IPS-NIHi7 (cell line): ENCODE data around the gene SSH3.
A peak's percentile ranks its signal among the peaks of the same experiment; 100 is the strongest.

Experiments used
- DNase-seq: peaks from one replicate; pipeline ENCODE4 v3.0.0; 2012; ENCODE audit warnings: mixed read lengths; ENCODE audit errors: extremely low spot score

Gene SSH3

GRCh38 chr11:67280341-67280787, 23.0 kb upstream of the SSH3 start:
- no peak for DNase-seq

- DNase-seq: no peak
Measured at GRCh38 chr11:67280788-67281551, 22.4 kb upstream of the SSH3 start.

GRCh38 chr11:67281552-67282150, 21.7 kb upstream of the SSH3 start:
- DNase-seq: no peak

DNA sequence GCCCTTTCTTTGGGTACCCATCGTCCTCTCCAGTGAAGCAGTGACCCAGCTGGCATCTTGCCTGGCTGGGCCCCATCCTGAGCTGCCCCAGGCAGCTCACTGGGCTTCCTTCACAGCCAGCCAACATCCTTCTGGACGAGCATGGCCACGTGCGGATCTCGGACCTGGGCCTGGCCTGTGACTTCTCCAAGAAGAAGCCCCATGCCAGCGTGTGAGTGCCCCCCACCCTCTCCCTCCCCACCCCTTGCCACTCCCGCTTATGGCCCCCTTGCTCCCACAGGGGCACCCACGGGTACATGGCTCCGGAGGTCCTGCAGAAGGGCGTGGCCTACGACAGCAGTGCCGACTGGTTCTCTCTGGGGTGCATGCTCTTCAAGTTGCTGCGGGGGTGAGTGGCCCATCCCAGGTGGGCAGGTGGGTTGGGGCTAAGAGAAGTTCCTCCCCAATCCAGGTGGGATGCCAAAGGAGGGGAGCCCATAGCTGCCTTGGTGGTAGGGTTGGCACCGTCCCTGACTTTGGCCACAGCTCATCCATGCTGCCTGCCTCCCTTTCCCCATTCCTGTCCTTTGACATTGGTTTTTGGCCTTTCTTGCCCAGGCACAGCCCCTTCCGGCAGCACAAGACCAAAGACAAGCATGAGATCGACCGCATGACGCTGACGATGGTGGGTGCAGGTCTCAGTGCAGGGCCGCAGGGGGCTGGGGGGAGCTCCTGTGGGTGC, 21.0 kb upstream of the SSH3 start:
- no peak for DNase-seq

GRCh38 chr11:67282876-67283371, 20.4 kb upstream of the SSH3 start:
- no peak for DNase-seq

DNA sequence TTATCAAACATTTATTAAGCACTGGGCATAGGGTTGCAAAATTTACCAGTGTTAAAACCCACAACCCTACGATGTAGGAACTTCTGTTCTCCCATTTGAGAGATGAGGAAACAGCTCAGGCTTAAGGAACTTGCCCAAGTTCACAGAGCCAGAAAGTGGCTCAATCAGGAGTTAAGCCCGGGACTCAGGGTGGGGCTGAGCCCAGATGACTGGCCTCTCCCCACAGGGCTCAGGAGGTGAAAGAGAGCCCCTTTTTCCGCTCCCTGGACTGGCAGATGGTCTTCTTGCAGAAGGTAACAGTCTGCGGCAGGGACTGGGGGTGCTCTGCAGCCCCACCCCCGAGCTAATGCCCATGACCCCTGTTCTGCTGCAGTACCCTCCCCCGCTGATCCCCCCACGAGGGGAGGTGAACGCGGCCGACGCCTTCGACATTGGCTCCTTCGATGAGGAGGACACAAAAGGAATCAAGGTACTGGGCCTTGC, 19.8 kb upstream of the SSH3 start:
- no peak for DNase-seq

DNA sequence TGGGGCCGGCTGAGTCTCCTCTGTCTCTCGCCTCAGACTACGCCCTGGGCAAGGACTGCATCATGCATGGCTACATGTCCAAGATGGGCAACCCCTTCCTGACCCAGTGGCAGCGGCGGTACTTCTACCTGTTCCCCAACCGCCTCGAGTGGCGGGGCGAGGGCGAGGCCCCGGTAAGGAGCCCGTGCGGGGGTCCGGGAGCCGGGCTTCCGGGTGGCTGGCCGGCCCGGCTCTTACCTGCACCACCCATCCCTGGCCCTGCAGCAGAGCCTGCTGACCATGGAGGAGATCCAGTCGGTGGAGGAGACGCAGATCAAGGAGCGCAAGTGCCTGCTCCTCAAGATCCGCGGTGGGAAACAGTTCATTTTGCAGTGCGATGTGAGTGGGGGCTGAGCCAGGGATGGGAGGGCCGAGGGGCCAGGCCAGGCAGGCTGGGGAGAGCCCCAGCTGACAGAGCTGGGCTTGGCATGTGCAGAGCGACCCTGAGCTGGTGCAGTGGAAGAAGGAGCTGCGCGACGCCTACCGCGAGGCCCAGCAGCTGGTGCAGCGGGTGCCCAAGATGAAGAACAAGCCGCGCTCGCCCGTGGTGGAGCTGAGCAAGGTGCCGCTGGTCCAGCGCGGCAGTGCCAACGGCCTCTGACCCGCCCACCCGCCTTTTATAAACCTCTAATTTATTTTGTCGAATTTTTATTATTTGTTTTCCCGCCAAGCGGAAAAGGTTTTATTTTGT, 18.4 kb upstream of the SSH3 start:
- no peak for DNase-seq

DNA sequence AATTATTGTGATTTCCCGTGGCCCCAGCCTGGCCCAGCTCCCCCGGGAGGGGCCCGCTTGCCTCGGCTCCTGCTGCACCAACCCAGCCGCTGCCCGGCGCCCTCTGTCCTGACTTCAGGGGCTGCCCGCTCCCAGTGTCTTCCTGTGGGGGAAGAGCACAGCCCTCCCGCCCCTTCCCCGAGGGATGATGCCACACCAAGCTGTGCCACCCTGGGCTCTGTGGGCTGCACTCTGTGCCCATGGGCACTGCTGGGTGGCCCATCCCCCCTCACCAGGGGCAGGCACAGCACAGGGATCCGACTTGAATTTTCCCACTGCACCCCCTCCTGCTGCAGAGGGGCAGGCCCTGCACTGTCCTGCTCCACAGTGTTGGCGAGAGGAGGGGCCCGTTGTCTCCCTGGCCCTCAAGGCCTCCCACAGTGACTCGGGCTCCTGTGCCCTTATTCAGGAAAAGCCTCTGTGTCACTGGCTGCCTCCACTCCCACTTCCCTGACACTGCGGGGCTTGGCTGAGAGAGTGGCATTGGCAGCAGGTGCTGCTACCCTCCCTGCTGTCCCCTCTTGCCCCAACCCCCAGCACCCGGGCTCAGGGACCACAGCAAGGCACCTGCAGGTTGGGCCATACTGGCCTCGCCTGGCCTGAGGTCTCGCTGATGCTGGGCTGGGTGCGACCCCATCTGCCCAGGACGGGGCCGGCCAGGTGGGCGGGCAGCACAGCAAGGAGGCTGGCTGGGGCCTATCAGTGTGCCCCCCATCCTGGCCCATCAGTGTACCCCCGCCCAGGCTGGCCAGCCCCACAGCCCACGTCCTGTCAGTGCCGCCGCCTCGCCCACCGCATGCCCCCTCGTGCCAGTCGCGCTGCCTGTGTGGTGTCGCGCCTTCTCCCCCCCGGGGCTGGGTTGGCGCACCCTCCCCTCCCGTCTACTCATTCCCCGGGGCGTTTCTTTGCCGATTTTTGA, 17.5 kb upstream of the SSH3 start:
- DNase-seq: no peak

GRCh38 chr11:67286621-67287333, 16.6 kb upstream of the SSH3 start:
- DNase-seq: no peak

- DNase-seq: no peak
Measured at GRCh38 chr11:67287355-67288197, 15.8 kb upstream of the SSH3 start.

- no peak for DNase-seq
Measured at GRCh38 chr11:67288198-67288451, 15.2 kb upstream of the SSH3 start.

DNA sequence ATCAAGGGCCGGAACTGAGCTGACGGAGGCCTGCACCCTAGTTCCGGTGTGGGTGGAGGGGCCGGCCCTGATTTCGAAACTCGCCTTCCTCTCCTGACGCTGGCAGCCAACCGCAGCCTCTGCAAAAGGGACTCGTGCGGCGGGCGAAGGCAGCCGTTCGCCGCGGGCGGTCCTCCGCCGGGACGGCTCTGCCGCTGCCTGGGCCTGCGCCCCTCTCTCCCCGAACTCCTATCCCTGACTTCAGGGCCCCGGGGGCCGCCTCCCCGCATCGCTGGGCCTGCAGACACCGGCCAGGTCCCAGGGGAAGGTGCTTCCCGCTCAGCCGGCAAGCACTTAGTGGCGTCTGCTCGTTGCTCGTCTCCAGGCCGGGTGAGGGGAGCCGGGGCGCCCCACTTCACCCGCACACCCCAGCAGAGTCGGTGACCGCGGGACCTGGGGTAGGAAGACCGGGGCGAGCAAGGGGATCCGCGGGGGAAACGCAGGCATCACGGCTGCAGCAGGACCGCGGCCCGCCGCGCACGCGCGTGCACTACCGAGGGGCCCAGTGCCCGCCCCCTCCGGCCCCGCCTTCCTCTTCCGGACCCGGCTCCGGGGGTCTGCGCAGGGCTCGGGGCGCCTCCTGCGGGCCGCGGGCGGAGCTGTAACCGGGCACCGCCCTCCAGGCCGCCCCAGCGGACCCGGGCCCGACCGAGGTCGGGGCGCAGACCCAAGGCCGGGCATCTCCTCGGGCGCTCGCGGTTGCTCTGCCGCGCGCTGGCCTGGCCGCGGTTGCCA, 14.7 kb upstream of the SSH3 start:
- peak; percentile 89 for DNase-seq

DNA sequence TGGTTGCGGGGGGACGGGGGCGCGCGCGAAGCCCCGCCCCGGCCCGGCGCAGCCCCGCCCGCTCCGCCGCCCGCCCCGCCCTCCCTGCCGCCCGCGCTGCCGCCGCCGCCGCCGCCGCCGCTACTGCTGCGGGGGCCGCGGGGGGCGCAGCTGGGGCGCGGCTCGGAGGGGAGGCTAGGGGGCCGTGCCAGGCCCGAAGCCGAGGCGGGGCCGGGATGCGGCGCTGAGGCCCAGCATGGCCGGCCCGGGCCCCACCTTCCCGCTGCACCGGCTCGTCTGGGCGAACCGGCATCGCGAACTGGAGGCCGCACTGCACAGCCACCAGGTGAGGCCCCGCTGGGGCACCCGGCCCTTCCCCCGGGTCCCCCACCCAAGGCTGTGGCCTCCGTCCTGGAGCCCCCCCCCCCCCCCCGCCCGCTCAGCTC, 14.1 kb upstream of the SSH3 start, which contains the start of gene ANKRD13D:
Gene ANKRD13D (plus strand): TSS at position 78 of the 425 bp plus-strand sequence. CDS start 158 bp downstream, at position 236.
- no peak for DNase-seq

DNA sequence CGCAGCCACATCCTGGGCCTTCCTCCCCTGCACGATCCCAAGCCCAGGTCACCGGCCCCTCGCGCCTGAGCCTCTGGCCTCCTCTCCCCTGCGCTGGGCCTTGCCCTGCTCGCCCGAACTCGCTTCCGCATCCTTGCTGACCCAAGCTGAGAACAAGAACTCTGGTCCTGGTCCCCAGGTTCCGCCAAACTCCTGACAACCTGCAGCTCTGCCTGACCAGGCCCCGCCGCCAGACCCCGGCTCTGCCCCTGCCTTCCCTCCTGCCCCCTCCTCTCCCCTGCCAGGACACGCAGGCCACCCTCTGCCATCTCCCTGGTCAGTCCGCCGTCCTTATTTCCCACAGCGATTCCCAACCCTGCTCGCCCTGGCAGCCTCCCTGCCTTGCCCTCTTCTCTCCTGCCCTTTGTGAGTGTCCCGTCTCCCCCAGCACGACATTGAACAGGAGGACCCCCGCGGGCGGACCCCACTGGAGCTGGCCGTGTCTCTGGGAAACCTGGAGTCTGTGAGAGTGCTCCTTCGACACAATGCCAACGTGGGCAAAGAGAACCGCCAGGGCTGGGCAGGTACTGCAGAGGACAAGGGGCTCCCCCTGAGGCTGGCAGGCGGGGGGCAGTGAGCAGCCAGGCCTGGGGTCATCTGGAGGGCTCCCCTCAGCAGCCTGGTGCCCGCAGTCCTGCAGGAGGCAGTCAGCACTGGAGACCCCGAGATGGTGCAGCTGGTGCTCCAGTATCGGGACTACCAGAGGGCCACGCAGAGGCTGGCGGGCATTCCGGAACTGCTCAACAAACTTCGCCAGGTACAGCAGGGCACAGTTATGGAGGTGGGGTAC, 13.5 kb upstream of the SSH3 start:
- no peak for DNase-seq

GRCh38 chr11:67290801-67291200, 12.5 kb upstream of the SSH3 start:
- DNase-seq: no peak

- DNase-seq: no peak
Measured at GRCh38 chr11:67291481-67292381, 11.6 kb upstream of the SSH3 start.
